ENCODE results near the gene CABP1.

GRCh38 chr12:120647375-120647755, 6.9 kb downstream of the CABP1 start:
- TF ChIP-seq POLR2AphosphoS5 (IDR thresholded peaks at IDR 0.05; ENCODE audit: insufficient read depth, low read depth, low read length) (no peak), CTCF (IDR thresholded peaks at IDR 0.05; ENCODE audit: extremely low read depth in 1 of 2, insufficient read depth in 1 of 2, low read depth in 1 of 2, low read length in 2 of 2) (no peak), JUN (IDR thresholded peaks at IDR 0.05; ENCODE audit: borderline replicate concordance, insufficient read depth, insufficient read length, low read depth) (no peak), EZH2 (IDR thresholded peaks at IDR 0.05; ENCODE audit: borderline replicate concordance, low read depth, low read length, severe bottlenecking) (no peak), POLR2A (IDR thresholded peaks at IDR 0.05; ENCODE audit: low read depth, low read length) (no peak), FOS (IDR thresholded peaks at IDR 0.05; ENCODE audit: borderline replicate concordance, insufficient read depth, low read length) (no peak)

Data from endothelial cell of umbilical vein (primary cell).